GM12875 (cell line): Measurements from ENCODE around the gene SH2D2A.

Experiments
- H3K4me3 ChIP-seq: one replicate; pipeline ENCODE4 v1.5.1; 2011; ENCODE audit warnings: low read depth, low read length, control low read depth
- TF ChIP-seq, protein P1 (sequence below): IDR thresholded peaks from 2 replicates; pipeline ENCODE4 v1.5.1; 2011; ENCODE audit warnings: low read depth, mild to moderate bottlenecking, control low read depth, inconsistent platforms, low read length, moderate library complexity, borderline replicate concordance; ENCODE audit not compliant: insufficient read depth

SH2D2A gene

DNA sequence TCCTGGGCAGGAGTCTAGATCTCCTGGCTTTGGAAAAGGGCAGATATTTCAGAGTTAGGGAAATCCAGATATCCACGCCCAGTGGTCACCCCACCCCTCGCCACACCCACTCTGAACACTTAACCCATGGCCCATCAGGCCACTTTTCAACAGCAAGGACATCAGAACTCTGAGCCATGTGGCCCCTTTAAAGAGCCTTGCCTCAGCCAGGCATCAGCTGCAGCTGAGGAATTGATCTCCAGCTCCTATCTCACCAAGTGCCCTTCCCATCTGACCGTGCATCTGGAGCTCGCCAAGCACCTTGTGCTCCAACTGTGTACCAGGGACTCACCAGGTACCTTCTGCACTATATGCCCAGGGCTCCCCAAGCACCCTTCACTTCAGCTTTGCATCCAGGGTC is 20.2 kb upstream of the SH2D2A start:
- no peak overlapping the region for H3K4me3 ChIP-seq
- TF ChIP-seq, protein P1, sequence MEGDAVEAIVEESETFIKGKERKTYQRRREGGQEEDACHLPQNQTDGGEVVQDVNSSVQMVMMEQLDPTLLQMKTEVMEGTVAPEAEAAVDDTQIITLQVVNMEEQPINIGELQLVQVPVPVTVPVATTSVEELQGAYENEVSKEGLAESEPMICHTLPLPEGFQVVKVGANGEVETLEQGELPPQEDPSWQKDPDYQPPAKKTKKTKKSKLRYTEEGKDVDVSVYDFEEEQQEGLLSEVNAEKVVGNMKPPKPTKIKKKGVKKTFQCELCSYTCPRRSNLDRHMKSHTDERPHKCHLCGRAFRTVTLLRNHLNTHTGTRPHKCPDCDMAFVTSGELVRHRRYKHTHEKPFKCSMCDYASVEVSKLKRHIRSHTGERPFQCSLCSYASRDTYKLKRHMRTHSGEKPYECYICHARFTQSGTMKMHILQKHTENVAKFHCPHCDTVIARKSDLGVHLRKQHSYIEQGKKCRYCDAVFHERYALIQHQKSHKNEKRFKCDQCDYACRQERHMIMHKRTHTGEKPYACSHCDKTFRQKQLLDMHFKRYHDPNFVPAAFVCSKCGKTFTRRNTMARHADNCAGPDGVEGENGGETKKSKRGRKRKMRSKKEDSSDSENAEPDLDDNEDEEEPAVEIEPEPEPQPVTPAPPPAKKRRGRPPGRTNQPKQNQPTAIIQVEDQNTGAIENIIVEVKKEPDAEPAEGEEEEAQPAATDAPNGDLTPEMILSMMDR: no peak

GRCh38 chr1:156836041-156836654 is 19.5 kb upstream of the SH2D2A start:
- H3K4me3 ChIP-seq: no peak overlapping the region
- TF ChIP-seq, protein P1: no peak

DNA sequence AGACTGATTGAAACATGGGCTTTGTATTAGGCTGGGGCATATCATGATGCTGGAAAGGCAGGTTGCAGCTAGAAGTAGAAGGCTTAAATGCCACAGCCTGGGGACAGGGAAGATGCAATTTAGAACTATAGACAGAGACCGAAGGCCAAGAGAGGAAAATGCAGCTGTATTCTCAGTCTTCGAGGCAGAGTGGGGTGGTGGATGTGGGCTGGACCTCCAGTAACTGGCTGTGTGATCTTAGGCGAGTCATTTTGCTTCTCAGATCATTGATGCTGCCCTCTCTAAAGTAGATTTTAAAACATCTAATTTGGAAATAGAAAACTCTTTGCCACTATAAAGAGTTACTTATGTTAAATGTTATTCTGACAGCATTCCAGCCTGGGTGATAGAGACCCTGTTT is 17.7 kb upstream of the SH2D2A start:
- TF ChIP-seq, protein P1: no peak
- no peak overlapping the region for H3K4me3 ChIP-seq

GRCh38 chr1:156833603-156834002 is 17.0 kb upstream of the SH2D2A start:
- H3K4me3 ChIP-seq: no peak overlapping the region
- TF ChIP-seq, protein P1: no peak

DNA sequence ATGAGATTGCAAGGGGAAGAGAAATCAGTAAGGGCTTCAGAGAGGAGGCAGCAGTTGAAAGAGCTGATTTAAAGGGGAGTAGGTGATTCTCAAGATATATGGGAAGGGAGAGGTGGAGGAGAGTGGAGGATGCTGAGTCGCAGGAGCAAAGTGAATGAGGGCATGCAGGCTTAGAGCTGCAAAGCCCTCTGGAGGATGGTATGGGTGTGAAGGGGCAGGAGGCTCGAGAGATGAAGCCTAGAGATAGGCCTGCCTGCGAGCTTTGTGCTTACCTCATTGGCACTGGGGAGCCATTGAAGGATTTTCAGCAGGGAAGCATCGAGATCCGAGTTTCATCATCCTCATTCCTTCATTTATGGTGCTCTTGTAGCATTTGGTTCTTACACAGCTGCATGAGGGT is 15.8 kb upstream of the SH2D2A start:
- TF ChIP-seq, protein P1: no peak

DNA sequence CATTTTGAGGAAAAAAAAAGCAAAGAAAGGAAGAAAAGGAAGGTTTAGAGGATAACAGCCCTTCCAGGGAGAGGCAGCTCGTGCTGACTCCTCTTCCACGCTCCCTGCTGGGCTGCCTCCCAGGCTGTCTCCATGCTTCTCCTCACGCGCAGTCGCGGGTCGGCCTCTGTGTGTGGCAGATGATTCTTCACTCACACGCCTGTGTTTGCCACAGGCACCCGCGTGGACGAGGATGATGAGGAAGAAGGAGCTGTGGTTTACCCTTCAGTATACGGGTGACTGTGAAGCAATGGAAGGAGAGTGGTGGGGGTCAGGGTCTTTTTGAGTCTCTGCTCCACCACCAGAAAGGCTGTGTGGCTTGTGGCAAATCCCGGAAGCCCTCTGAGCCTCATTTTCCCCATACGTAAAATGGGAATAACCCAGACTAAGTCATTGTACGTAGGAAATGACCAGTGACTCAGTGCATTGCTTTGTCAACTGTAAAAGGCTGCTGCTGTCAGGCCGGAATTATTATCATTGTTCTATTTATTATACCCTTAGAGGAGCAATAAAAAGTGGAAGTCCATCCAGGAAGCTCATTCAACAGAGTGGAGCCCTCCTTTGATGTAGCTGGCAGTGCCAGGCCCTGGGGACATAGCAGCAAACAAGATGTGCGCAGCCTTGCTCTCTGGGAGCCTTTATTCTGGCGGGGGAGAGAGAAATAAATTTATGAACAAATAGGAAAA is 11.9 kb upstream of the SH2D2A start:
- TF ChIP-seq, protein P1: no peak

More for the DNA sequence above, 15.8 kb upstream of the SH2D2A start:
- no peak overlapping the region for H3K4me3 ChIP-seq

GRCh38 chr1:156826630-156827029 is 10.0 kb upstream of the SH2D2A start:
- TF ChIP-seq, protein P1: no peak
- no peak overlapping the region for H3K4me3 ChIP-seq

More for the DNA sequence above, 11.9 kb upstream of the SH2D2A start:
- no peak overlapping the region for H3K4me3 ChIP-seq
